ENCODE measurements around the gene PTPN13. TPM values are rescaled to one million over a fixed set of nuclear protein-coding genes. Genes with fewer than 3 reads are reported as not detected.

PTPN13 gene
- total and polyA plus RNA-seq, 12 donors, result 0.70 to 5.5 (median 2.7) TPM

DNA sequence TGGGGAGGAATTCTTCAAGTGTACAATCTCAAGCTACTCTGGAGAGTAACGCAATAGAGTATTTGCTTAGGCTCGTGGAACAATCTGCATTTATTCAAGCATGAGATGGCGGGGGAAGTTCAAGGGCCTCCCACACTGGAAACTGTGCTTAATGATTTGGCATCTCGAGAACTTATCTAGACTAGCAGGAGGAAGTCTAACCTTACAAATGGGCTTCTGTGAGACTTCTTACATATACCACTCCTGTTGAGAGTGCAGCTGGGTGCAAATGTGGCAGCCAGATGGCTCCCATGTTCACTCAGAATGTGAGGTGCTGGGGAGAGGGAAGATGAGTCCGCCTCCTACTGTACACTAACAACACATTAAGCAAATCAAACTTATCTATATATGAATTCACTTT lies 29.3 kb upstream of the PTPN13 start:
- no peak for ATAC-seq
- TF ChIP-seq, protein P1, sequence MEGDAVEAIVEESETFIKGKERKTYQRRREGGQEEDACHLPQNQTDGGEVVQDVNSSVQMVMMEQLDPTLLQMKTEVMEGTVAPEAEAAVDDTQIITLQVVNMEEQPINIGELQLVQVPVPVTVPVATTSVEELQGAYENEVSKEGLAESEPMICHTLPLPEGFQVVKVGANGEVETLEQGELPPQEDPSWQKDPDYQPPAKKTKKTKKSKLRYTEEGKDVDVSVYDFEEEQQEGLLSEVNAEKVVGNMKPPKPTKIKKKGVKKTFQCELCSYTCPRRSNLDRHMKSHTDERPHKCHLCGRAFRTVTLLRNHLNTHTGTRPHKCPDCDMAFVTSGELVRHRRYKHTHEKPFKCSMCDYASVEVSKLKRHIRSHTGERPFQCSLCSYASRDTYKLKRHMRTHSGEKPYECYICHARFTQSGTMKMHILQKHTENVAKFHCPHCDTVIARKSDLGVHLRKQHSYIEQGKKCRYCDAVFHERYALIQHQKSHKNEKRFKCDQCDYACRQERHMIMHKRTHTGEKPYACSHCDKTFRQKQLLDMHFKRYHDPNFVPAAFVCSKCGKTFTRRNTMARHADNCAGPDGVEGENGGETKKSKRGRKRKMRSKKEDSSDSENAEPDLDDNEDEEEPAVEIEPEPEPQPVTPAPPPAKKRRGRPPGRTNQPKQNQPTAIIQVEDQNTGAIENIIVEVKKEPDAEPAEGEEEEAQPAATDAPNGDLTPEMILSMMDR (IDR thresholded peaks at IDR 0.05), result no peak
- no peak overlapping the region for H3K4me3 ChIP-seq
- H3K36me3 ChIP-seq, result no peaks in the 10 kb centered on the region
- WGBS, 2 donors, result 73 to 75% methylated on average over 5 of the region's 5 CpGs
- H3K4me1 ChIP-seq, result no peaks in the 10 kb centered on the region
- DNase-seq, result no peak
- intact Hi-C loops (cut with DNase I), result no loop called here
- peaks cover 0 to 4% (median 0%) of the 10 kb centered on the region in 7 donors for H3K27me3 ChIP-seq
- H3K27ac ChIP-seq, result no peak overlapping the region
- no peaks in the 10 kb centered on the region for H3K9me3 ChIP-seq

DNA sequence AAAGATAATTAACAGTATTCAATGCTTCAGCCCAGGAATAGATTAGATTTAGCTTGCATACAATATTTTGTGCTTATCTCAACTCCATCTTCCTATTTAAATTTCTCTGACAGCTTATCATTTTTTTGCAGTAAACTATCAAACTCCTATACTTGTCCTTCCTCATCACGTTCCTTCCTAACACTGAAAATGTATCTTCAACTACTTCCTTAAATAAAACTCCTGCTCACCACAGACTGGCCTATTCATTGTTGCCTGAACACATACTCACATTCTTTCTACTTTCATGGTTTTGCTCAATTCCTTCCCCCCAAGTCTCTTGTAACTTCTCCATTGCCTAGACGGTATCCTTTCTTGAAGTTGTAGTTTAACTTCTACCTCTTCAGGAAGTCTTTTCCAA lies 28.5 kb upstream of the PTPN13 start:
- Histone ChIP-seq H3K27me3 (peaks cover 0 to 4% (median 0%) of the 10 kb centered on the region in 7 donors), H3K4me1 (no peaks in the 10 kb centered on the region), H3K36me3 (no peaks in the 10 kb centered on the region), H3K4me3 (no peak overlapping the region), H3K27ac (no peak overlapping the region), H3K9me3 (no peaks in the 10 kb centered on the region)
- intact Hi-C loops (cut with DNase I), result no loop called here
- TF ChIP-seq, protein P1 (IDR thresholded peaks at IDR 0.05), result no peak
- ATAC-seq, result no peak
- 86% methylated on average over 2 of the region's 2 CpGs for WGBS, 2 donors
- no peak for DNase-seq

DNA sequence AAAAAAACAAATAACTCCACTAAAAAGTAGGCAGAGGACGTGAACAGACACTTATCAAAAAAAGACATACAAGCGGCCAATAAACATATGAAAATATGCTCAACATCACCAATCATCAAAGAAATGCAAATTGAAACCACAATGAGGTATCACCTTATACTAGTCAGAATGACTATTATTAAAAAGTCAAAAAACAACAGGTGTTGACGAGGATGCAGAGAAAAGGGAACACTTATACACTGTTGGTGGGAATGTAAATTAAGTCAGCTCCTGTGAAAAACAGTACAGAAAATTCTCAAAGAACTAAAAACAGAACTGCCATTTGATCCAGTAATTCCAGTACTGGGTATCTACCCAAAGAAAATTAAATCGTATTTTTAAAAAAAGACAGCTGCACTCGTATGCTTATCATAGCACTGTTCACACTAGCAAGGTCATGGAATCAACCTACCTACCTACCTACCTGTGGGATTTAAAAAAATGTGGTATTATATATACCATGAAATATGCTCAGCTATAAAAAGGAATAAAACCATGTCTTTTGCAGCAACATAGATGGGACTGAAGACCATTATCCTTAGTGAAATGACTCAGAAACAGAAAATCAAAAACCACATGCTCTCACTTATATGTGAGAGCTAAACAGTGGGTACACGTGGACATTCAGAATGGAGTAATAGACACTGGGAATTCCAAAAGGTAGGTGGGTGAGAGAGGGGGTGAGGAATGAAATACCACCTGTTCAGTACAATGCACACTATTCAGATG lies 24.8 kb upstream of the PTPN13 start:
- Histone ChIP-seq H3K27ac (no peak overlapping the region), H3K4me1 (no peaks in the 10 kb centered on the region), H3K4me3 (no peak overlapping the region), H3K36me3 (no peaks in the 10 kb centered on the region), H3K9me3 (no peaks in the 10 kb centered on the region), H3K27me3 (peaks cover 0 to 4% (median 0%) of the 10 kb centered on the region in 7 donors)
- TF ChIP-seq, protein P1 (IDR thresholded peaks at IDR 0.05), result no peak
- DNase-seq (no peak), ATAC-seq (no peak)
- 84 to 88% methylated on average over 6 of the region's 6 CpGs for WGBS, 2 donors
- intact Hi-C loops (cut with DNase I), result no loop called here

DNA sequence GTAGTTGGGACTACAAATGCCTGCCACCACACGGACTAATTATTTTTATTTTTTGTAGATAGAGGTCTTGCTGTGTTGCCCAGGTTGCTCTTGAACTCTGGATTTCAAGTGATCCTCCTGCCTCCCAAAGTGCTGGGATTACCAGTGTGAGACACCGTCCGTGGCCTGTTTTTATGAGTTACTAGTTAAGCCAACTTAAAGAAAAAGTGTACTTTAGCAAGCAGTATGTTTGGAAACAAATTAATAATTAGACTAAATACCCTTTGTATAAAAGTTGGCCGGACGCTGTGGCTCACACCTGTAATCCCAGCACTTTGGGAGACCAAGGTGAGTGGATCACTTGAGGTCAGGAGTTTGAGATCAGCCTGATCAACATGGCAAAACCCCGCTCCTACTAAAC lies 14.2 kb upstream of the PTPN13 start:
- H3K4me3 ChIP-seq, result no peak overlapping the region
- 90 to 93% methylated on average over 6 of the region's 6 CpGs for WGBS, 2 donors
- H3K27me3 ChIP-seq, result no peaks in the 10 kb centered on the region
- ATAC-seq (no peak), DNase-seq (no peak)
- H3K27ac ChIP-seq, result no peak overlapping the region
- no peaks in the 10 kb centered on the region for H3K36me3 ChIP-seq
- H3K4me1 ChIP-seq, result no peaks in the 10 kb centered on the region
- TF ChIP-seq, protein P1 (IDR thresholded peaks at IDR 0.05), result no peak
- intact Hi-C loops (cut with DNase I), result no loop called here
- no peaks in the 10 kb centered on the region for H3K9me3 ChIP-seq

Data from heart right ventricle (tissue), 16 donors.